SK-N-SH (cell line): ENCODE results near the gene SEMA3C. TPM values are rescaled to one million over a fixed set of nuclear protein-coding genes. Genes with fewer than 3 reads are reported as not detected.

ENCODE experiments used
- CTCF ChIA-PET: fragments of 300-600, 350-600 bp; formaldehyde crosslinking; extraction: SDS; loops from one replicate; lab custom pipeline; 2021; lab: Yijun Ruan, JAX
- POLR2A ChIA-PET: fragments of 350-600 bp; sonication (Branson Sonifier 250); formaldehyde crosslinking; extraction: SDS; loops from one replicate; lab custom pipeline; 2020; ENCODE audit warnings: antibody characterized with exemption, inconsistent platforms; lab: Yijun Ruan, JAX
- DNase-seq: peaks from one replicate; pipeline ENCODE4 v3.0.0; 2012
- H2AFZ ChIP-seq: fragments of 200-600 bp; sonication (generic); 2 replicates; pipeline ENCODE4 v1.8.1; 2016; ENCODE audit warnings: antibody characterized with exemption, mild to moderate bottlenecking, low read depth
- H3F3A ChIP-seq: fragments of 200-600 bp; sonication (generic); replicated peaks from 2 replicates; pipeline ENCODE3; 2016; ENCODE audit warnings: antibody characterized with exemption, mild to moderate bottlenecking; ENCODE audit not compliant: insufficient read depth
- H3K27ac ChIP-seq, 2 experiments: fragments of 200-500 bp in 1 of 2; fragments of 200-600 bp in 1 of 2; sonication (Bioruptor generic) in 1 of 2; sonication (generic), shearing (Covaris generic) in 1 of 2; 2 replicates each; pipeline versions ENCODE4 v1.5.1 to v1.6.1; 2014 to 2016; ENCODE audit warnings: low read depth in 2 of 2, inconsistent platforms in 1 of 2, low read length in 1 of 2, mild to moderate bottlenecking in 1 of 2, mixed read lengths in 1 of 2
- H3K27me3 ChIP-seq: fragments of 200-600 bp; sonication (generic), shearing (Covaris generic); 2 replicates; pipeline ENCODE4 v1.6.1; 2016; ENCODE audit warnings: mixed run types; ENCODE audit not compliant: insufficient read depth
- H3K36me3 ChIP-seq, 2 experiments: fragments of 200-500 bp in 1 of 2; fragments of 200-600 bp in 1 of 2; sonication (Bioruptor generic) in 1 of 2; sonication (generic) in 1 of 2; replicated peaks in 1 of 2; 2 replicates each; pipeline versions ENCODE3 to v1.5.1; 2014 to 2016; ENCODE audit warnings: low read length in 1 of 2, mild to moderate bottlenecking in 1 of 2; ENCODE audit not compliant: insufficient read depth in 2 of 2, control insufficient read depth in 1 of 2
- H3K4me1 ChIP-seq, 2 experiments: fragments of 200-500 bp in 1 of 2; fragments of 200-600 bp in 1 of 2; sonication (Bioruptor generic) in 1 of 2; sonication (generic), shearing (Covaris generic) in 1 of 2; 2 replicates each; pipeline versions ENCODE4 v1.5.1 to v1.6.1; 2014 to 2016; ENCODE audit warnings: low read depth in 1 of 2, low read length in 1 of 2, mixed run types in 1 of 2; ENCODE audit not compliant: insufficient read depth in 2 of 2, control insufficient read depth in 1 of 2
- H3K4me2 ChIP-seq: fragments of 200-600 bp; sonication (generic), shearing (Covaris generic); 2 replicates; pipeline ENCODE4 v1.6.1; 2017; ENCODE audit warnings: mixed run types
- H3K4me3 ChIP-seq, 2 experiments: fragments of 200-500 bp in 1 of 2; fragments of 200-600 bp in 1 of 2; sonication (Bioruptor generic) in 1 of 2; sonication (generic), shearing (Covaris generic) in 1 of 2; 2 replicates each; pipeline versions ENCODE4 v1.5.1 to v1.8.1; 2014 to 2016; ENCODE audit warnings: low read depth in 2 of 2, inconsistent platforms in 1 of 2, low read length in 1 of 2, mild to moderate bottlenecking in 1 of 2, mixed read lengths in 1 of 2, moderate library complexity in 1 of 2
- H3K79me2 ChIP-seq: fragments of 200-600 bp; sonication (generic); 2 replicates; pipeline ENCODE4 v1.8.1; 2017; ENCODE audit warnings: mild to moderate bottlenecking; ENCODE audit not compliant: insufficient read depth
- H3K9ac ChIP-seq: fragments of 200-600 bp; sonication (generic); 2 replicates; pipeline ENCODE4 v1.6.1; 2017; ENCODE audit warnings: mixed run types
- H3K9me2 ChIP-seq: fragments of 200-600 bp; sonication (generic); 2 replicates; pipeline ENCODE4 v1.6.1; 2017; ENCODE audit warnings: mixed run types
- H3K9me3 ChIP-seq: fragments of 200-600 bp; sonication (generic); 2 replicates; pipeline ENCODE4 v1.6.1; 2017; ENCODE audit warnings: mixed run types, mild to moderate bottlenecking, moderate library complexity
- H4K20me1 ChIP-seq: fragments of 200-600 bp; sonication (generic); 2 replicates; pipeline ENCODE4 v1.6.1; 2017; ENCODE audit warnings: mild to moderate bottlenecking, mixed run types; ENCODE audit not compliant: insufficient read depth
- CHD2 ChIP-seq: fragments of 150-350 bp; IDR thresholded peaks from 2 replicates; pipeline ENCODE4 v1.6.1; 2018; ENCODE audit warnings: low read length; ENCODE audit not compliant: partially characterized antibody
- EP300 ChIP-seq, 2 experiments: IDR thresholded peaks; 2 replicates each; pipeline versions ENCODE4 v1.4.0 to v1.6.1; 2012; ENCODE audit warnings: borderline replicate concordance in 1 of 2, low read depth in 1 of 2, low read length in 1 of 2
- GABPA ChIP-seq: IDR thresholded peaks from 2 replicates; pipeline ENCODE4 v1.4.0; 2012; ENCODE audit warnings: low read depth, mild to moderate bottlenecking
- JUND ChIP-seq: IDR thresholded peaks from 2 replicates; pipeline ENCODE4 v1.4.0; 2012
- MXI1 ChIP-seq: IDR thresholded peaks from 2 replicates; pipeline ENCODE4 v1.6.1; 2012; ENCODE audit warnings: mild to moderate bottlenecking, low read depth, low read length, improper control_type of control experiment
- NFIC ChIP-seq: IDR thresholded peaks from 2 replicates; pipeline ENCODE4 v1.4.0; 2012; ENCODE audit warnings: borderline replicate concordance
- RAD21 ChIP-seq: IDR thresholded peaks from 2 replicates; pipeline ENCODE4 v1.6.1; 2012; ENCODE audit warnings: mild to moderate bottlenecking, low read length
- RCOR1 ChIP-seq: fragments of 150-350 bp; IDR thresholded peaks from 2 replicates; pipeline ENCODE4 v1.6.1; 2017; ENCODE audit warnings: antibody characterized with exemption, low read length
- REST ChIP-seq: IDR thresholded peaks from 2 replicates; pipeline ENCODE4 v1.6.1; 2012; ENCODE audit warnings: mild to moderate bottlenecking, low read depth, low read length, moderate library complexity
- RFX5 ChIP-seq: IDR thresholded peaks from 2 replicates; pipeline ENCODE4 v1.6.1; 2012; ENCODE audit warnings: mild to moderate bottlenecking, improper control_type of control experiment, low read length
- RXRA ChIP-seq: IDR thresholded peaks from 2 replicates; pipeline ENCODE4 v1.4.0; 2012; ENCODE audit warnings: low read depth, mild to moderate bottlenecking, borderline replicate concordance
- SIN3A ChIP-seq: IDR thresholded peaks from 2 replicates; pipeline ENCODE4 v1.6.1; 2012; ENCODE audit warnings: low read depth, mild to moderate bottlenecking, low read length, moderate library complexity, borderline replicate concordance
- SMC3 ChIP-seq: IDR thresholded peaks from 2 replicates; pipeline ENCODE4 v1.6.1; 2012; ENCODE audit warnings: low read depth, low read length, improper control_type of control experiment
- WGBS: methylation state at CpG from one replicate; pipeline ENCODE4 v1.1.6; 2017; ENCODE audit warnings: low lambda C conversion rate; 5-methylcytosine and 5-hydroxymethylcytosine counted together
- polyA plus RNA-seq, 3 experiments: library from polyadenylated mRNA; depleted of rRNA; stranded (reverse); fragments of >200 nt; gene quantifications; 2 replicates each; pipeline ENCODE4 v1.2.3, GENCODE V29; 2012
- TF ChIP-seq, protein P1 (sequence below): IDR thresholded peaks from 2 replicates; pipeline ENCODE4; 2012

The SEMA3C gene
- polyA plus RNA-seq, 1 of the 3 experiments (the other 2 are of a cell fraction) = 51.1 TPM

GRCh38 chr7:80908360-80908797, 10.5 kb downstream of the SEMA3C start:
- H2AFZ ChIP-seq = peak overlapping the region; percentile 50; the same call in 1 of the 2 replicates
- H3K9ac ChIP-seq = peak overlapping the region; percentile 1; the same call in 1 of the 2 replicates
- CTCF ChIA-PET = interaction anchor here (1.0 to 2.7 kb wide), 6 partner anchors 9 to 562 kb away, joined by 3 to 16 read pairs (median 6); partner anchors contain the start of gene SEMA3C
- no peaks in the 10 kb centered on the region for H4K20me1 ChIP-seq
- TF ChIP-seq SIN3A (no peak), EP300 (IDR thresholded peaks at IDR 0.05; ENCODE audit: borderline replicate concordance in 1 of 2, low read depth in 1 of 2, low read length in 1 of 2) (peak in 1 of 2 experiments; percentile 8; a peak in 1 of 4 replicates)
- TF ChIP-seq, protein P1, sequence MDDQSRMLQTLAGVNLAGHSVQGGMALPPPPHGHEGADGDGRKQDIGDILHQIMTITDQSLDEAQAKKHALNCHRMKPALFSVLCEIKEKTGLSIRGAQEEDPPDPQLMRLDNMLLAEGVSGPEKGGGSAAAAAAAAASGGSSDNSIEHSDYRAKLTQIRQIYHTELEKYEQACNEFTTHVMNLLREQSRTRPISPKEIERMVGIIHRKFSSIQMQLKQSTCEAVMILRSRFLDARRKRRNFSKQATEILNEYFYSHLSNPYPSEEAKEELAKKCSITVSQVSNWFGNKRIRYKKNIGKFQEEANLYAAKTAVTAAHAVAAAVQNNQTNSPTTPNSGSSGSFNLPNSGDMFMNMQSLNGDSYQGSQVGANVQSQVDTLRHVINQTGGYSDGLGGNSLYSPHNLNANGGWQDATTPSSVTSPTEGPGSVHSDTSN = 0 out of 2 replicates have a peak, but pooled peaks have one; percentile 9
- H3K9me3 ChIP-seq = no peaks in the 10 kb centered on the region
- peak overlapping the region; percentile 69 to 97 for H3K27ac ChIP-seq
- peaks cover 23% of the 10 kb centered on the region for H3F3A ChIP-seq
- POLR2A ChIA-PET = interaction anchor here (1.9 kb wide), 1 partner anchor 11 kb away, joined by 8 read pairs; the partner anchor contains the start of gene SEMA3C
- peak overlapping the region; percentile 2 to 3; a peak in 1 of 4 replicates for H3K4me3 ChIP-seq
- H3K9me2 ChIP-seq = no peaks in the 10 kb centered on the region
- DNase-seq = no peak
- peaks cover 14% of the 10 kb centered on the region in 2 experiments for H3K36me3 ChIP-seq
- peaks cover 17 to 54% of the 10 kb centered on the region in 2 experiments; a peak in 3 of 4 replicates for H3K4me1 ChIP-seq
- H3K4me2 ChIP-seq = peak overlapping the region; percentile 59
- H3K27me3 ChIP-seq = no peaks in the 10 kb centered on the region
- WGBS = 51% methylated on average over 6 of the region's 6 CpGs
- peaks cover 57% of the 10 kb centered on the region; the same call in 1 of the 2 replicates for H3K79me2 ChIP-seq

- peak overlapping the region; percentile 50; the same call in 1 of the 2 replicates for H2AFZ ChIP-seq
- H3K4me2 ChIP-seq = peak overlapping the region; percentile 59
- no peak for TF ChIP-seq CHD2
- TF ChIP-seq SMC3 = 0 out of 2 replicates have a peak, but pooled peaks have one; percentile 3
- TF ChIP-seq, all 33 proteins: peak for 1
- H3K4me1 ChIP-seq = peaks cover 20 to 54% of the 10 kb centered on the region in 2 experiments
- no peaks in the 10 kb centered on the region for H4K20me1 ChIP-seq
- H3K27me3 ChIP-seq = no peaks in the 10 kb centered on the region
- no peaks in the 10 kb centered on the region for H3K9me3 ChIP-seq
- H3K9ac ChIP-seq = peak overlapping the region; percentile 9; the same call in 1 of the 2 replicates
- peak overlapping the region; percentile 69 to 97 for H3K27ac ChIP-seq
- ChIA-PET POLR2A (interaction anchor here (1.9 kb wide), 1 partner anchor 11 kb away, joined by 8 read pairs; the partner anchor contains the start of gene SEMA3C), CTCF (interaction anchor here (0.8 to 2.4 kb wide), 7 partner anchors 8 to 563 kb away, joined by 3 to 16 read pairs (median 6); partner anchors contain the start of gene SEMA3C)
- H3K9me2 ChIP-seq = no peaks in the 10 kb centered on the region
- H3K79me2 ChIP-seq = peaks cover 58% of the 10 kb centered on the region; the same call in 1 of the 2 replicates
- H3K4me3 ChIP-seq = peak overlapping the region; percentile 2 to 31; a peak in 3 of 4 replicates
- H3K36me3 ChIP-seq = peaks cover 13 to 14% of the 10 kb centered on the region in 2 experiments
- WGBS = 11% methylated on average over 4 of the region's 4 CpGs
- H3F3A ChIP-seq = peaks cover 23% of the 10 kb centered on the region
- DNase-seq = no peak
These were observed 11.2 kb downstream of the SEMA3C start for GRCh38 chr7:80907612-80908011.

DNA sequence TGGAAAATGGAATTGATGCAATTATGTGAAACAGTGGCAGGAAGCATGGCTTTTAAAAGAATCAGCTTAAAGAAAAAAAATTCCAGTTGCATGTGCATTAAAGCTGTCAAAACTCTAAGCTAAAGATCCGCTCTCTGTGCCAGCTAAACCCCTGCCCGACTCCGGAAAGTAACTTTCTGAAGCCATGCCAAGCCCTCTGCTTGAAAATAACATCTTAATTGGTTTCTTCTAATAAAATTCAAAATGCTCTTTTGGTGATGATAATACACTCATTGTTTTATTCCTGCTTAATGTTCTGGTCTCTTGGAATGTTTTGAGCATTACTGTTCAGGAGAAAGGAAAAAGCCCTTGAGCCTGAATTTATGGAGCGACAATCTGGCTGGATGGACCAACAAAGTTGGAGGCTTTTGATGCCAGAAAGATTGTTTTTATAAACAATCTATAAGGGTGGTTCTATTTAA, 11.7 kb downstream of the SEMA3C start:
- DNase-seq = peak; percentile 66
- Histone ChIP-seq H3K27ac (peak overlapping the region; percentile 69 to 97), H3K4me1 (peaks cover 24 to 54% of the 10 kb centered on the region in 2 experiments), H2AFZ (peak overlapping the region; percentile 50; the same call in 1 of the 2 replicates), H3K9me3 (no peaks in the 10 kb centered on the region), H3K79me2 (peaks cover 57% of the 10 kb centered on the region; the same call in 1 of the 2 replicates), H3K27me3 (no peaks in the 10 kb centered on the region), H4K20me1 (no peaks in the 10 kb centered on the region), H3K9me2 (no peaks in the 10 kb centered on the region), H3K4me3 (peak overlapping the region; percentile 2 to 31; a peak in 3 of 4 replicates), H3K9ac (peak overlapping the region; percentile 9; the same call in 1 of the 2 replicates), H3F3A (peaks cover 23% of the 10 kb centered on the region), H3K36me3 (peaks cover 13 to 14% of the 10 kb centered on the region in 2 experiments), H3K4me2 (peak overlapping the region; percentile 59)
- ChIA-PET CTCF (interaction anchor here (0.8 to 2.4 kb wide), 10 partner anchors 9 to 563 kb away, joined by 3 to 16 read pairs (median 4); partner anchors contain the start of gene SEMA3C), POLR2A (no interaction called here)
- 13% methylated on average over 4 of the region's 4 CpGs for WGBS
- TF ChIP-seq RAD21 (peak; percentile 22; the same call in 1 of the 2 replicates), JUND (peak; percentile 66), GABPA (no peak), RFX5 (no peak), REST (0 out of 2 replicates have a peak, but pooled peaks have one; percentile 61), MXI1 (peak; percentile 92), RCOR1 (peak; percentile 52; the same call in 1 of the 2 replicates), NFIC (peak; percentile 96), RXRA (no peak)
